Nephron (organoid): ENCODE measurements around the gene TMEM121.

Source experiments
- H3K27ac Mint-ChIP-seq, 3 experiments: 2 replicates each; pipeline ENCODE4 v1.8.0; 2020; ENCODE audit warnings: mixed read lengths in 3 of 3, mild to moderate bottlenecking in 2 of 3, moderate library complexity in 1 of 3
- H3K27me3 Mint-ChIP-seq: 2 replicates; pipeline ENCODE4 v1.8.0; 2021; ENCODE audit warnings: low read depth, mild to moderate bottlenecking, moderate library complexity, mixed read lengths
- H3K36me3 Mint-ChIP-seq: 2 replicates; pipeline ENCODE4 v1.8.0; 2020; ENCODE audit warnings: low read depth, mixed read lengths
- H3K4me1 Mint-ChIP-seq: 2 replicates; pipeline ENCODE4 v1.8.0; 2020; ENCODE audit warnings: mixed read lengths
- H3K4me3 Mint-ChIP-seq, 3 experiments: 2 replicates each; pipeline ENCODE4 v1.8.0; 2020; ENCODE audit warnings: mild to moderate bottlenecking in 3 of 3, mixed read lengths in 3 of 3, moderate library complexity in 2 of 3
- H3K9me3 Mint-ChIP-seq: 2 replicates; pipeline ENCODE4 v1.8.0; 2020; ENCODE audit warnings: mixed read lengths
- TF ChIP-seq, protein P1 (sequence below), 3 experiments: fragments of 200-600 bp; sonication (generic); IDR thresholded peaks; one replicate each; pipeline ENCODE4 v1.5.0; 2021; ENCODE audit warnings: antibody characterized with exemption in 3 of 3; ENCODE audit not compliant: unreplicated experiment in 3 of 3

The TMEM121 gene

GRCh38 chr14:105529569-105530284 is 3.3 kb downstream of the TMEM121 start:
- H3K4me3 Mint-ChIP-seq = peak overlapping the region in 1 of 3 experiments; percentile 17
- TF ChIP-seq, protein P1, sequence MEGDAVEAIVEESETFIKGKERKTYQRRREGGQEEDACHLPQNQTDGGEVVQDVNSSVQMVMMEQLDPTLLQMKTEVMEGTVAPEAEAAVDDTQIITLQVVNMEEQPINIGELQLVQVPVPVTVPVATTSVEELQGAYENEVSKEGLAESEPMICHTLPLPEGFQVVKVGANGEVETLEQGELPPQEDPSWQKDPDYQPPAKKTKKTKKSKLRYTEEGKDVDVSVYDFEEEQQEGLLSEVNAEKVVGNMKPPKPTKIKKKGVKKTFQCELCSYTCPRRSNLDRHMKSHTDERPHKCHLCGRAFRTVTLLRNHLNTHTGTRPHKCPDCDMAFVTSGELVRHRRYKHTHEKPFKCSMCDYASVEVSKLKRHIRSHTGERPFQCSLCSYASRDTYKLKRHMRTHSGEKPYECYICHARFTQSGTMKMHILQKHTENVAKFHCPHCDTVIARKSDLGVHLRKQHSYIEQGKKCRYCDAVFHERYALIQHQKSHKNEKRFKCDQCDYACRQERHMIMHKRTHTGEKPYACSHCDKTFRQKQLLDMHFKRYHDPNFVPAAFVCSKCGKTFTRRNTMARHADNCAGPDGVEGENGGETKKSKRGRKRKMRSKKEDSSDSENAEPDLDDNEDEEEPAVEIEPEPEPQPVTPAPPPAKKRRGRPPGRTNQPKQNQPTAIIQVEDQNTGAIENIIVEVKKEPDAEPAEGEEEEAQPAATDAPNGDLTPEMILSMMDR (IDR thresholded peaks at IDR 0.05; ENCODE audit: unreplicated experiment in 3 of 3) = no peak
- H3K27ac Mint-ChIP-seq = no peak overlapping the region
- peaks cover 12% of the 10 kb centered on the region for H3K27me3 Mint-ChIP-seq
- H3K9me3 Mint-ChIP-seq = no peaks in the 10 kb centered on the region
- H3K36me3 Mint-ChIP-seq = no peaks in the 10 kb centered on the region
- peaks cover 6% of the 10 kb centered on the region for H3K4me1 Mint-ChIP-seq

GRCh38 chr14:105530285-105531087 is 4.1 kb downstream of the TMEM121 start:
- TF ChIP-seq, protein P1 (IDR thresholded peaks at IDR 0.05; ENCODE audit: unreplicated experiment in 3 of 3) = no peak
- Mint-ChIP-seq H3K4me3 (peak overlapping the region; percentile 17 to 43 (median 42)), H3K9me3 (no peaks in the 10 kb centered on the region), H3K4me1 (peaks cover 6% of the 10 kb centered on the region), H3K27ac (no peak overlapping the region), H3K27me3 (peaks cover 9% of the 10 kb centered on the region), H3K36me3 (no peaks in the 10 kb centered on the region)

- TF ChIP-seq, protein P1 (IDR thresholded peaks at IDR 0.05; ENCODE audit: unreplicated experiment in 3 of 3) = no peak
- H3K27me3 Mint-ChIP-seq = peaks cover 5% of the 10 kb centered on the region
- H3K9me3 Mint-ChIP-seq = no peaks in the 10 kb centered on the region
- peaks cover 6% of the 10 kb centered on the region for H3K4me1 Mint-ChIP-seq
- H3K4me3 Mint-ChIP-seq = peak overlapping the region in 1 of 3 experiments; percentile 17
- no peaks in the 10 kb centered on the region for H3K36me3 Mint-ChIP-seq
- no peak overlapping the region for H3K27ac Mint-ChIP-seq
Measured at GRCh38 chr14:105531088-105531893, 4.9 kb downstream of the TMEM121 start.

- no peak overlapping the region for H3K27ac Mint-ChIP-seq
Measured at GRCh38 chr14:105531894-105532623, 5.7 kb downstream of the TMEM121 start.

GRCh38 chr14:105532735-105533141 is 6.4 kb downstream of the TMEM121 start:
- H3K9me3 Mint-ChIP-seq = no peaks in the 10 kb centered on the region
- peaks cover 14% of the 10 kb centered on the region for H3K27me3 Mint-ChIP-seq
- H3K4me3 Mint-ChIP-seq = peak overlapping the region in 1 of 3 experiments; percentile 56
- H3K4me1 Mint-ChIP-seq = peaks cover 6% of the 10 kb centered on the region
- peak overlapping the region in 1 of 3 experiments; percentile 39 for H3K27ac Mint-ChIP-seq
- no peaks in the 10 kb centered on the region for H3K36me3 Mint-ChIP-seq
- TF ChIP-seq, protein P1 (IDR thresholded peaks at IDR 0.05; ENCODE audit: unreplicated experiment in 3 of 3) = peak; percentile 20 to 26 (median 25)

More at GRCh38 chr14:105531894-105532623, 5.7 kb downstream of the TMEM121 start:
- peaks cover 13% of the 10 kb centered on the region for H3K27me3 Mint-ChIP-seq
- H3K4me3 Mint-ChIP-seq = no peak overlapping the region
- H3K36me3 Mint-ChIP-seq = no peaks in the 10 kb centered on the region
- TF ChIP-seq, protein P1 (IDR thresholded peaks at IDR 0.05; ENCODE audit: unreplicated experiment in 3 of 3) = no peak
- peaks cover 6% of the 10 kb centered on the region for H3K4me1 Mint-ChIP-seq
- H3K9me3 Mint-ChIP-seq = no peaks in the 10 kb centered on the region
